Measurements from ENCODE around the gene KCNT2. TPM values are rescaled to one million over a fixed set of nuclear protein-coding genes. Genes with fewer than 3 reads are reported as not detected.

Gene KCNT2
- total and polyA plus RNA-seq, 9 of the 15 experiments (the other 6 are each of a cell fraction or from before 2014, with no cell fraction given) = 0.13 to 0.73 (median 0.28) TPM

DNA sequence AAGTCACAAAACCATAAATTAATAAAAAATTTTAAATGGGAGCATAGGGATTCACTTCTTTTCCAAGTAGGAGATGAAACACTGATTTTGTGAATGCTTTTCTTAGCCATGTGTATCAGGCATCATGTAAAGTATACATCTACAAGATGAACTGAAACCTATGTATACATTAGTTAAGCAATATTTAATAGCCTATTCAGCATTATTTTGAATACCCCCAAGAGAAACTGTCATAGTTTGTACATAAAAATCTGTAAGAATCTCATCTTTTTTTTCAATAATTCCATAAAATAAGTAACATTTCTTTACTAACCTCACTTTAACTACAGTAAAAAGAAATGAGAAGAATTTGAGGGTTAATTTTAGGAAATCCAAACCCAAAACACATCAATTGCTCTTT is 348.0 kb downstream of the KCNT2 start (continued):
- TF ChIP-seq KLF13 (tag; IDR thresholded peaks at IDR 0.05; ENCODE audit: borderline replicate concordance, low read depth) (no peak), ZNF316 (IDR thresholded peaks at IDR 0.05) (peak; percentile 80), MAFF (IDR thresholded peaks at IDR 0.05; ENCODE audit: low read length) (peak; percentile 22; the same call in 1 of the 2 replicates), CTBP1 (IDR thresholded peaks at IDR 0.05; ENCODE audit: borderline replicate concordance) (no peak), NFIC (IDR thresholded peaks at IDR 0.05) (no peak), ERF (CRISPR knock-in tag; IDR thresholded peaks at IDR 0.05) (no peak), ZNF133 (CRISPR knock-in tag; IDR thresholded peaks at IDR 0.05) (no peak), JUND (IDR thresholded peaks at IDR 0.05; ENCODE audit: borderline replicate concordance, low read depth, low read length) (no peak), JUND (tag; IDR thresholded peaks at IDR 0.05; ENCODE audit: borderline replicate concordance, low read depth, low read length) (no peak)

DNA sequence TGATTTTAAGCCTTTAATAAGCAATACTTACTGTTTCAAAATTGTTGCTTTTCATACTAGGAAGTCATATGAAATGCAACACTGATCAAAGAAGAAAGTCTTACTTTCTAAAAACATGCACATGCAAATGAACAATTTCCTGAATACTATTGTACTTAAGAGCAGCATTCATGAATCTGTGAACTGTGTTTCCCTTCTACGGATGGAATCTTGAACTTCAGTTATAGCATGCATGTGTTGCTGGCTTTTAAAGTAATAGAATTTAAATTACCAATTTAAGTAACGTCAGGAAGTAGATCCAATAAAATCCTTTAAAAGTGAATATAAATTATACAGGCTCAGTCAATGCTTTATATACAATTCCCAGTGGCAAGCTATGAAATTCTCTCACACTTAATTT is 348.9 kb downstream of the KCNT2 start:
- no TSS peak for BruUV-seq (replicated peaks)
- Histone ChIP-seq H3K4me3 (no peak overlapping the region), H3K4me2 (ENCODE audit: insufficient read depth, low read length) (no peak overlapping the region), H3K79me2 (ENCODE audit: control insufficient read depth, insufficient read depth, low read length) (no peaks in the 10 kb centered on the region), H3K36me3 (ENCODE audit: control insufficient read depth, insufficient read depth, low read length) (no peaks in the 10 kb centered on the region), H3K9me3 (replicated peaks; ENCODE audit: control insufficient read depth, insufficient read depth, low read depth, low read length) (no peaks in the 10 kb centered on the region), H2AFZ (ENCODE audit: low read depth, low read length) (no peak overlapping the region), H4K20me1 (replicated peaks; ENCODE audit: control insufficient read depth, insufficient read depth, low read length) (no peaks in the 10 kb centered on the region), H3K9ac (ENCODE audit: insufficient read depth in 1 of 2, low read depth in 2 of 2, low read length in 2 of 2) (no peak overlapping the region), H3K27ac (ENCODE audit: extremely low read depth, low read depth, low read length) (no peak overlapping the region), H3K9me1 (ENCODE audit: control insufficient read depth, insufficient read depth, low read length) (no peaks in the 10 kb centered on the region), H3K27me3 (ENCODE audit: control insufficient read depth in 2 of 2, insufficient read depth in 2 of 2, low read length in 2 of 2) (no peaks in the 10 kb centered on the region), H3K4me1 (replicated peaks in 1 of 2; ENCODE audit: control insufficient read depth in 2 of 2, insufficient read depth in 2 of 2, low read length in 2 of 2) (no peaks in the 10 kb centered on the region)
- ATAC-seq = no peak
- WGBS (ENCODE audit: insufficient coverage, low coverage, missing lambda C conversion rate) = 9% methylated on average over 2 of the region's 2 CpGs
- no peak for DNase-seq (ENCODE audit: extremely low read depth in 1 of 4, low spot score in 3 of 4)
- CTCF ChIA-PET (ENCODE audit: low intra/inter-chr PET ratio) = no interaction called here
- TF ChIP-seq, protein P1, sequence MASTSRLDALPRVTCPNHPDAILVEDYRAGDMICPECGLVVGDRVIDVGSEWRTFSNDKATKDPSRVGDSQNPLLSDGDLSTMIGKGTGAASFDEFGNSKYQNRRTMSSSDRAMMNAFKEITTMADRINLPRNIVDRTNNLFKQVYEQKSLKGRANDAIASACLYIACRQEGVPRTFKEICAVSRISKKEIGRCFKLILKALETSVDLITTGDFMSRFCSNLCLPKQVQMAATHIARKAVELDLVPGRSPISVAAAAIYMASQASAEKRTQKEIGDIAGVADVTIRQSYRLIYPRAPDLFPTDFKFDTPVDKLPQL (IDR thresholded peaks at IDR 0.05; ENCODE audit: extremely low read depth, insufficient read length) = no peak
- TF ChIP-seq, protein P2, sequence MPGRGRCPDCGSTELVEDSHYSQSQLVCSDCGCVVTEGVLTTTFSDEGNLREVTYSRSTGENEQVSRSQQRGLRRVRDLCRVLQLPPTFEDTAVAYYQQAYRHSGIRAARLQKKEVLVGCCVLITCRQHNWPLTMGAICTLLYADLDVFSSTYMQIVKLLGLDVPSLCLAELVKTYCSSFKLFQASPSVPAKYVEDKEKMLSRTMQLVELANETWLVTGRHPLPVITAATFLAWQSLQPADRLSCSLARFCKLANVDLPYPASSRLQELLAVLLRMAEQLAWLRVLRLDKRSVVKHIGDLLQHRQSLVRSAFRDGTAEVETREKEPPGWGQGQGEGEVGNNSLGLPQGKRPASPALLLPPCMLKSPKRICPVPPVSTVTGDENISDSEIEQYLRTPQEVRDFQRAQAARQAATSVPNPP (IDR thresholded peaks at IDR 0.05; ENCODE audit: borderline replicate concordance, insufficient read depth, insufficient read length) = no peak
- TF ChIP-seq DPF2 (IDR thresholded peaks at IDR 0.05) = no peak
- TF ChIP-seq, protein P3, sequence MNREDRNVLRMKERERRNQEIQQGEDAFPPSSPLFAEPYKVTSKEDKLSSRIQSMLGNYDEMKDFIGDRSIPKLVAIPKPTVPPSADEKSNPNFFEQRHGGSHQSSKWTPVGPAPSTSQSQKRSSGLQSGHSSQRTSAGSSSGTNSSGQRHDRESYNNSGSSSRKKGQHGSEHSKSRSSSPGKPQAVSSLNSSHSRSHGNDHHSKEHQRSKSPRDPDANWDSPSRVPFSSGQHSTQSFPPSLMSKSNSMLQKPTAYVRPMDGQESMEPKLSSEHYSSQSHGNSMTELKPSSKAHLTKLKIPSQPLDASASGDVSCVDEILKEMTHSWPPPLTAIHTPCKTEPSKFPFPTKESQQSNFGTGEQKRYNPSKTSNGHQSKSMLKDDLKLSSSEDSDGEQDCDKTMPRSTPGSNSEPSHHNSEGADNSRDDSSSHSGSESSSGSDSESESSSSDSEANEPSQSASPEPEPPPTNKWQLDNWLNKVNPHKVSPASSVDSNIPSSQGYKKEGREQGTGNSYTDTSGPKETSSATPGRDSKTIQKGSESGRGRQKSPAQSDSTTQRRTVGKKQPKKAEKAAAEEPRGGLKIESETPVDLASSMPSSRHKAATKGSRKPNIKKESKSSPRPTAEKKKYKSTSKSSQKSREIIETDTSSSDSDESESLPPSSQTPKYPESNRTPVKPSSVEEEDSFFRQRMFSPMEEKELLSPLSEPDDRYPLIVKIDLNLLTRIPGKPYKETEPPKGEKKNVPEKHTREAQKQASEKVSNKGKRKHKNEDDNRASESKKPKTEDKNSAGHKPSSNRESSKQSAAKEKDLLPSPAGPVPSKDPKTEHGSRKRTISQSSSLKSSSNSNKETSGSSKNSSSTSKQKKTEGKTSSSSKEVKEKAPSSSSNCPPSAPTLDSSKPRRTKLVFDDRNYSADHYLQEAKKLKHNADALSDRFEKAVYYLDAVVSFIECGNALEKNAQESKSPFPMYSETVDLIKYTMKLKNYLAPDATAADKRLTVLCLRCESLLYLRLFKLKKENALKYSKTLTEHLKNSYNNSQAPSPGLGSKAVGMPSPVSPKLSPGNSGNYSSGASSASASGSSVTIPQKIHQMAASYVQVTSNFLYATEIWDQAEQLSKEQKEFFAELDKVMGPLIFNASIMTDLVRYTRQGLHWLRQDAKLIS (CRISPR knock-in tag; IDR thresholded peaks at IDR 0.05) = no peak
- TF ChIP-seq, protein P4, sequence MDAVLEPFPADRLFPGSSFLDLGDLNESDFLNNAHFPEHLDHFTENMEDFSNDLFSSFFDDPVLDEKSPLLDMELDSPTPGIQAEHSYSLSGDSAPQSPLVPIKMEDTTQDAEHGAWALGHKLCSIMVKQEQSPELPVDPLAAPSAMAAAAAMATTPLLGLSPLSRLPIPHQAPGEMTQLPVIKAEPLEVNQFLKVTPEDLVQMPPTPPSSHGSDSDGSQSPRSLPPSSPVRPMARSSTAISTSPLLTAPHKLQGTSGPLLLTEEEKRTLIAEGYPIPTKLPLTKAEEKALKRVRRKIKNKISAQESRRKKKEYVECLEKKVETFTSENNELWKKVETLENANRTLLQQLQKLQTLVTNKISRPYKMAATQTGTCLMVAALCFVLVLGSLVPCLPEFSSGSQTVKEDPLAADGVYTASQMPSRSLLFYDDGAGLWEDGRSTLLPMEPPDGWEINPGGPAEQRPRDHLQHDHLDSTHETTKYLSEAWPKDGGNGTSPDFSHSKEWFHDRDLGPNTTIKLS (IDR thresholded peaks at IDR 0.05; ENCODE audit: borderline replicate concordance, low read depth) = no peak
- no peak for FAIRE-seq
- in situ Hi-C loops (cut with MboI) (no loop called here), intact Hi-C loops (cut with micrococcal nuclease) (no loop called here)
- POLR2A ChIA-PET = no interaction called here
